ENCODE data around the gene LRRC25.

- TF ChIP-seq CTCF (conservative IDR thresholded peaks at IDR 0.05 in 1 of 2, IDR thresholded peaks at IDR 0.05 in 1 of 2; ENCODE audit: low read depth in 1 of 2, low read length in 2 of 2), result no peak
- no peak for TF ChIP-seq EZH2 (IDR thresholded peaks at IDR 0.05; ENCODE audit: low read length, missing control alignments)
These were observed 16.6 kb downstream of the LRRC25 start for GRCh38 chr19:18380843-18381242.
